Adrenal gland (tissue), 5 donors: Measurements from ENCODE around the gene MDK.

Experiments used
- POLR2A ChIP-seq, 2 donors: fragments of 450-650 bp; IDR thresholded peaks; one replicate each; pipeline ENCODE4 v1.6.1; 2017; ENCODE audit warnings: antibody characterized with exemption in 2 of 2, mild to moderate bottlenecking in 2 of 2, moderate library complexity in 1 of 2
- TF ChIP-seq, protein P1 (sequence below), 6 experiments: fragments of 450-650 bp in 4 of 6; fragments of 200-600 bp in 2 of 6; sonication (generic) in 1 of 6; IDR thresholded peaks; 1 replicate in 5 of 6; 2 replicates in 1 of 6; pipeline versions ENCODE4 v1.5.1 to v1.8.0; 2016 to 2021; ENCODE audit warnings: antibody characterized with exemption in 6 of 6, mild to moderate bottlenecking in 2 of 6, moderate library complexity in 1 of 6
- donor health status: DM: no; HTN: no; CAD: no.

DNA sequence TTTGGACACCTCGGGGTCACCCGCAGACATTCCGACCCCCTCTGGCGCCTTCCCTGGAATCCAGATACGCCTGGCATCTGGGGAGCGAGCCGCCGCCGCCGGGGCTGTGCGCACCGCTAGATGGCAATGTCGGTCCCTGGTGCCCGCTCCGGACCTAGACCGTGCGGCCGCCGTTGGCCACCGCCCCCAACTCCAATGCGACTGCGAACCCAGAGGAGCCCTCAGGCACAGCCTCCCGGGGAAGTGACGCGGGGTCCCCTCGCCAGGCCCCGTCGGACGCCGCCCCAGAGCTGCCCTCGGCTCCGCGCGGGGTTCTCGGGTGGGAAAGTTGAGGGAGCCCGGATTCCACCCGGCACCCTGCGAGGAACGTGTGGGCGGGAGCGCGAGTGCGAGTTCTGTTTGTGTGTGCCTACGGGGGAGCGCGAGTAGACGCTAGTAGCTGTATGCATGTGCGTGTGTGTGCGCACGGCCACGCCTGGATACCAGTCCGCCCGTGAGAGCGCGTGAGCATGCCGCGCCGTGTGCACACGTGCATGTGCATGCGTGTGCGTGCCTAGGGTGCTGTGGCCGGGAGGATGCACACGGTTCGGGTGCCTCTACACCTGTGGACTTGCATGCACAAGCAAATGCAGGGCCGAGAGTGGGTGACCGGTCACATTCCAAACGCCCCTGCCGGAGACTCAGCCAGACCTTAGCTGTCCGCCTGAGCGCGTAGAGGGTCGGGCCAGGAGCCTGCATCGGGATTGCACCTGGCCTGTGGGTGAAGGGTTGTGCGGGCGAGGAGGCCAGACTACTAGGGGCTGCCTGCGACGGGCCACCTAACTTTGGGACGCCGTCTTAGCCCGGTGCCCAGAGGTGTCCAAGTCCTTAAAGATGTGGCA, 8.2 kb downstream of the MDK start:
- TF ChIP-seq, protein P1, sequence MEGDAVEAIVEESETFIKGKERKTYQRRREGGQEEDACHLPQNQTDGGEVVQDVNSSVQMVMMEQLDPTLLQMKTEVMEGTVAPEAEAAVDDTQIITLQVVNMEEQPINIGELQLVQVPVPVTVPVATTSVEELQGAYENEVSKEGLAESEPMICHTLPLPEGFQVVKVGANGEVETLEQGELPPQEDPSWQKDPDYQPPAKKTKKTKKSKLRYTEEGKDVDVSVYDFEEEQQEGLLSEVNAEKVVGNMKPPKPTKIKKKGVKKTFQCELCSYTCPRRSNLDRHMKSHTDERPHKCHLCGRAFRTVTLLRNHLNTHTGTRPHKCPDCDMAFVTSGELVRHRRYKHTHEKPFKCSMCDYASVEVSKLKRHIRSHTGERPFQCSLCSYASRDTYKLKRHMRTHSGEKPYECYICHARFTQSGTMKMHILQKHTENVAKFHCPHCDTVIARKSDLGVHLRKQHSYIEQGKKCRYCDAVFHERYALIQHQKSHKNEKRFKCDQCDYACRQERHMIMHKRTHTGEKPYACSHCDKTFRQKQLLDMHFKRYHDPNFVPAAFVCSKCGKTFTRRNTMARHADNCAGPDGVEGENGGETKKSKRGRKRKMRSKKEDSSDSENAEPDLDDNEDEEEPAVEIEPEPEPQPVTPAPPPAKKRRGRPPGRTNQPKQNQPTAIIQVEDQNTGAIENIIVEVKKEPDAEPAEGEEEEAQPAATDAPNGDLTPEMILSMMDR (IDR thresholded peaks at IDR 0.05), result peak; percentile 70 to 88 (median 79)
- TF ChIP-seq POLR2A (IDR thresholded peaks at IDR 0.05), result no peak
